GM06990 (cell line): ENCODE results near the gene TACR2.

Source experiments
- DNase-seq: peaks from one replicate; pipeline ENCODE4 v3.0.0-alpha.2; 2011; ENCODE audit not compliant: insufficient read length; ENCODE audit errors: extremely low read depth
- H3K27me3 ChIP-seq: replicated peaks from 2 replicates; pipeline ENCODE4 v1.6.0; 2011; ENCODE audit warnings: low read length; ENCODE audit not compliant: control insufficient read depth, insufficient read depth
- H3K36me3 ChIP-seq: 2 replicates; pipeline ENCODE4 v1.5.1; 2011; ENCODE audit warnings: low read length; ENCODE audit not compliant: control insufficient read depth, insufficient read depth
- H3K4me3 ChIP-seq: replicated peaks from 2 replicates; pipeline ENCODE4 v1.5.1; 2011; ENCODE audit warnings: low read depth, mild to moderate bottlenecking, control low read depth, low read length
- CTCF ChIP-seq: IDR thresholded peaks from 2 replicates; pipeline ENCODE4 v1.5.1; 2011; ENCODE audit warnings: low read length, control low read depth, mild to moderate bottlenecking, inconsistent platforms; ENCODE audit not compliant: insufficient read depth, poor library complexity, severe bottlenecking

TACR2 gene

GRCh38 chr10:69458430-69459100 lies 41.8 kb upstream of the TACR2 start:
- H3K4me3 ChIP-seq: no peak overlapping the region
- TF ChIP-seq CTCF: no peak
- H3K27me3 ChIP-seq: no peaks in the 10 kb centered on the region
- no peak for DNase-seq
- H3K36me3 ChIP-seq: no peaks in the 10 kb centered on the region; the same call in 1 of the 2 replicates

- H3K27me3 ChIP-seq: no peaks in the 10 kb centered on the region
- DNase-seq: no peak
- no peak for TF ChIP-seq CTCF
- no peak overlapping the region for H3K4me3 ChIP-seq
- no peaks in the 10 kb centered on the region; the same call in 1 of the 2 replicates for H3K36me3 ChIP-seq
Observed at GRCh38 chr10:69457771-69458237, 41.1 kb upstream of the TACR2 start.

GRCh38 chr10:69456880-69457693 lies 40.4 kb upstream of the TACR2 start:
- no peak for TF ChIP-seq CTCF
- no peak for DNase-seq
- Histone ChIP-seq H3K36me3 (no peaks in the 10 kb centered on the region; the same call in 1 of the 2 replicates), H3K4me3 (no peak overlapping the region), H3K27me3 (no peaks in the 10 kb centered on the region)

- no peak for DNase-seq
- H3K4me3 ChIP-seq: no peak overlapping the region
- no peaks in the 10 kb centered on the region; the same call in 1 of the 2 replicates for H3K36me3 ChIP-seq
- TF ChIP-seq CTCF: no peak
- H3K27me3 ChIP-seq: no peaks in the 10 kb centered on the region
Observed at GRCh38 chr10:69455006-69455763, 38.5 kb upstream of the TACR2 start.

- H3K4me3 ChIP-seq: no peak overlapping the region
- DNase-seq: no peak
- H3K27me3 ChIP-seq: no peaks in the 10 kb centered on the region
- no peak for TF ChIP-seq CTCF
- no peaks in the 10 kb centered on the region; the same call in 1 of the 2 replicates for H3K36me3 ChIP-seq
Observed at GRCh38 chr10:69453795-69454194, 37.1 kb upstream of the TACR2 start.
